Activated naive CD4-positive, alpha-beta T cell treated with anti-CD3 and anti-CD28 coated beads, Interleukin-2, amount 10 ng/mL, durations not matched to agents 7 days and 5 days (primary cell): ENCODE results near the gene FOXJ3.

Experiments used
- CTCF ChIA-PET: fragments of 350-600 bp; sonication (Branson Sonifier 250); formaldehyde crosslinking; loops from one replicate; lab custom pipeline; 2021; ENCODE audit warnings: antibody characterized with exemption; lab: Charles Lee
- DNase-seq: peaks from one replicate; pipeline ENCODE4 v3.0.0-alpha.2; 2020
- H3K27ac Mint-ChIP-seq: one replicate; pipeline ENCODE4 v1.8.0; 2021; ENCODE audit warnings: mild to moderate bottlenecking, moderate library complexity, mixed read lengths
- H3K27me3 Mint-ChIP-seq: one replicate; pipeline ENCODE4 v1.8.0; 2021; ENCODE audit warnings: mild to moderate bottlenecking, mixed read lengths
- H3K36me3 Mint-ChIP-seq: one replicate; pipeline ENCODE4 v1.8.0; 2021; ENCODE audit warnings: mixed read lengths
- H3K4me1 Mint-ChIP-seq: one replicate; pipeline ENCODE4 v1.8.0; 2021; ENCODE audit warnings: mixed read lengths
- H3K4me3 Mint-ChIP-seq: one replicate; pipeline ENCODE4 v1.8.0; 2021; ENCODE audit warnings: mild to moderate bottlenecking, moderate library complexity, mixed read lengths
- H3K9me3 Mint-ChIP-seq: one replicate; pipeline ENCODE4 v1.8.0; 2021; ENCODE audit warnings: mixed read lengths

FOXJ3 gene

GRCh38 chr1:42145764-42146625 is 189.0 kb downstream of the FOXJ3 start:
- Mint-ChIP-seq H3K27me3 (peaks cover 4% of the 10 kb centered on the region), H3K4me1 (peaks cover 6% of the 10 kb centered on the region), H3K4me3 (no peak overlapping the region), H3K9me3 (no peaks in the 10 kb centered on the region), H3K27ac (no peak overlapping the region), H3K36me3 (no peaks in the 10 kb centered on the region)
- CTCF ChIA-PET, result no interaction called here
- no peak for DNase-seq

GRCh38 chr1:42145389-42145716 is 189.7 kb downstream of the FOXJ3 start:
- no peaks in the 10 kb centered on the region for H3K36me3 Mint-ChIP-seq
- no peak overlapping the region for H3K4me3 Mint-ChIP-seq
- peaks cover 2% of the 10 kb centered on the region for H3K27me3 Mint-ChIP-seq
- no peak for DNase-seq
- H3K4me1 Mint-ChIP-seq, result peaks cover 6% of the 10 kb centered on the region
- H3K27ac Mint-ChIP-seq, result no peak overlapping the region
- H3K9me3 Mint-ChIP-seq, result no peaks in the 10 kb centered on the region
- CTCF ChIA-PET, result no interaction called here

- Mint-ChIP-seq H3K4me1 (peaks cover 6% of the 10 kb centered on the region), H3K27me3 (no peaks in the 10 kb centered on the region), H3K4me3 (no peak overlapping the region), H3K9me3 (no peaks in the 10 kb centered on the region), H3K27ac (no peak overlapping the region), H3K36me3 (no peaks in the 10 kb centered on the region)
- CTCF ChIA-PET, result no interaction called here
- DNase-seq, result no peak
These were observed 190.2 kb downstream of the FOXJ3 start for GRCh38 chr1:42144711-42145388.

- H3K27ac Mint-ChIP-seq, result no peak overlapping the region
- no peak overlapping the region for H3K4me3 Mint-ChIP-seq
- no peaks in the 10 kb centered on the region for H3K36me3 Mint-ChIP-seq
- no peaks in the 10 kb centered on the region for H3K27me3 Mint-ChIP-seq
- H3K9me3 Mint-ChIP-seq, result no peaks in the 10 kb centered on the region
- CTCF ChIA-PET, result no interaction called here
- DNase-seq, result no peak
- H3K4me1 Mint-ChIP-seq, result peaks cover 6% of the 10 kb centered on the region
These were observed 190.9 kb downstream of the FOXJ3 start for GRCh38 chr1:42143896-42144710.

GRCh38 chr1:42142894-42143675 is 191.9 kb downstream of the FOXJ3 start:
- no peaks in the 10 kb centered on the region for H3K27me3 Mint-ChIP-seq
- no peak for DNase-seq

GRCh38 chr1:42141978-42142377 is 193.1 kb downstream of the FOXJ3 start:
- no peaks in the 10 kb centered on the region for H3K9me3 Mint-ChIP-seq
- no peak for DNase-seq
- peaks cover 6% of the 10 kb centered on the region for H3K4me1 Mint-ChIP-seq
- no peak overlapping the region for H3K27ac Mint-ChIP-seq
- CTCF ChIA-PET, result interaction anchor here (1.3 to 1.7 kb wide), 3 partner anchors 14 to 568 kb away, joined by 3 to 6 read pairs (median 4); no protein-coding TSS in a partner anchor
- H3K36me3 Mint-ChIP-seq, result no peaks in the 10 kb centered on the region
- peaks cover 8% of the 10 kb centered on the region for H3K27me3 Mint-ChIP-seq
- no peak overlapping the region for H3K4me3 Mint-ChIP-seq

More at GRCh38 chr1:42142894-42143675, 191.9 kb downstream of the FOXJ3 start:
- CTCF ChIA-PET, result interaction anchor here (0.6 to 1.7 kb wide), 4 partner anchors 13 to 623 kb away, joined by 3 to 6 read pairs (median 4); no protein-coding TSS in a partner anchor
- no peaks in the 10 kb centered on the region for H3K9me3 Mint-ChIP-seq
- H3K4me3 Mint-ChIP-seq, result no peak overlapping the region
- H3K36me3 Mint-ChIP-seq, result no peaks in the 10 kb centered on the region
- no peak overlapping the region for H3K27ac Mint-ChIP-seq
- H3K4me1 Mint-ChIP-seq, result peaks cover 6% of the 10 kb centered on the region

- Mint-ChIP-seq H3K4me1 (peaks cover 6% of the 10 kb centered on the region), H3K4me3 (no peak overlapping the region), H3K27ac (no peak overlapping the region), H3K27me3 (peaks cover 17% of the 10 kb centered on the region), H3K36me3 (no peaks in the 10 kb centered on the region), H3K9me3 (no peaks in the 10 kb centered on the region)
- CTCF ChIA-PET, result no interaction called here
- DNase-seq, result no peak
These were observed 194.8 kb downstream of the FOXJ3 start for GRCh38 chr1:42140191-42140590.

GRCh38 chr1:42139444-42139843 is 195.6 kb downstream of the FOXJ3 start:
- H3K4me3 Mint-ChIP-seq, result no peak overlapping the region
- CTCF ChIA-PET, result no interaction called here
- H3K27me3 Mint-ChIP-seq, result peaks cover 22% of the 10 kb centered on the region
- no peaks in the 10 kb centered on the region for H3K36me3 Mint-ChIP-seq
- H3K9me3 Mint-ChIP-seq, result no peaks in the 10 kb centered on the region
- H3K4me1 Mint-ChIP-seq, result peaks cover 6% of the 10 kb centered on the region
- no peak for DNase-seq
- H3K27ac Mint-ChIP-seq, result no peak overlapping the region

- H3K27ac Mint-ChIP-seq, result no peak overlapping the region
- peaks cover 24% of the 10 kb centered on the region for H3K27me3 Mint-ChIP-seq
- no peaks in the 10 kb centered on the region for H3K36me3 Mint-ChIP-seq
- no peak overlapping the region for H3K4me3 Mint-ChIP-seq
- peaks cover 6% of the 10 kb centered on the region for H3K4me1 Mint-ChIP-seq
- no peak for DNase-seq
- H3K9me3 Mint-ChIP-seq, result no peaks in the 10 kb centered on the region
- CTCF ChIA-PET, result interaction anchor here (1.2 kb wide), 1 partner anchor 35 kb away, joined by 3 read pairs; no protein-coding TSS in a partner anchor
These were observed 196.4 kb downstream of the FOXJ3 start for GRCh38 chr1:42138586-42138985.

GRCh38 chr1:42137766-42138165 is 197.3 kb downstream of the FOXJ3 start:
- CTCF ChIA-PET, result interaction anchor here (0.7 to 1.2 kb wide), 2 partner anchors 36 to 383 kb away, joined by 3 read pairs; no protein-coding TSS in a partner anchor
- H3K4me1 Mint-ChIP-seq, result no peaks in the 10 kb centered on the region
- no peaks in the 10 kb centered on the region for H3K36me3 Mint-ChIP-seq
- no peaks in the 10 kb centered on the region for H3K9me3 Mint-ChIP-seq
- no peak for DNase-seq
- no peak overlapping the region for H3K27ac Mint-ChIP-seq
- H3K4me3 Mint-ChIP-seq, result no peak overlapping the region
- H3K27me3 Mint-ChIP-seq, result peaks cover 24% of the 10 kb centered on the region

GRCh38 chr1:42136466-42136865 is 198.6 kb downstream of the FOXJ3 start:
- Mint-ChIP-seq H3K36me3 (no peaks in the 10 kb centered on the region), H3K4me1 (no peaks in the 10 kb centered on the region), H3K9me3 (no peaks in the 10 kb centered on the region), H3K27ac (no peak overlapping the region), H3K27me3 (peaks cover 24% of the 10 kb centered on the region), H3K4me3 (no peak overlapping the region)
- no peak for DNase-seq
- CTCF ChIA-PET, result no interaction called here

GRCh38 chr1:42135426-42135825 is 199.6 kb downstream of the FOXJ3 start:
- Mint-ChIP-seq H3K4me3 (no peak overlapping the region), H3K27me3 (peaks cover 24% of the 10 kb centered on the region), H3K4me1 (no peaks in the 10 kb centered on the region), H3K9me3 (no peaks in the 10 kb centered on the region), H3K36me3 (no peaks in the 10 kb centered on the region), H3K27ac (no peak overlapping the region)
- CTCF ChIA-PET, result no interaction called here
- DNase-seq, result no peak

- H3K27me3 Mint-ChIP-seq, result peaks cover 32% of the 10 kb centered on the region
- H3K27ac Mint-ChIP-seq, result no peak overlapping the region
- CTCF ChIA-PET, result interaction anchor here (0.6 kb wide), 1 partner anchor 1244 kb away, joined by 3 read pairs; no protein-coding TSS in a partner anchor
- no peaks in the 10 kb centered on the region for H3K4me1 Mint-ChIP-seq
- DNase-seq, result no peak
- H3K36me3 Mint-ChIP-seq, result no peaks in the 10 kb centered on the region
- H3K9me3 Mint-ChIP-seq, result no peaks in the 10 kb centered on the region
- no peak overlapping the region for H3K4me3 Mint-ChIP-seq
These were observed 201.1 kb downstream of the FOXJ3 start for GRCh38 chr1:42133809-42134526.
